Dermis microvascular lymphatic vessel endothelial cell (primary cell): ENCODE results near the gene KRT17. TPM values are rescaled to one million over a fixed set of nuclear protein-coding genes. Genes with fewer than 3 reads are reported as not detected.
"Not testable (repeated sequence)": the region's sequence is repeated elsewhere in the genome, so short reads cannot be mapped to it uniquely, and the experiment has no call there.

Experiments
- DNase-seq, 2 donors: peaks; one replicate each; pipeline versions ENCODE4 v3.0.0 to v3.0.0-alpha.2; 2010; ENCODE audit warnings: low read depth in 2 of 2
- total RNA-seq: library from RNA; depleted of rRNA; stranded (reverse); fragments of >200 nt; gene quantifications from 2 replicates; pipeline ENCODE4 v1.2.1, GENCODE V29; 2014

The KRT17 gene
- total RNA-seq, 1 donor from 2014 or later, result 0.39 TPM

DNA sequence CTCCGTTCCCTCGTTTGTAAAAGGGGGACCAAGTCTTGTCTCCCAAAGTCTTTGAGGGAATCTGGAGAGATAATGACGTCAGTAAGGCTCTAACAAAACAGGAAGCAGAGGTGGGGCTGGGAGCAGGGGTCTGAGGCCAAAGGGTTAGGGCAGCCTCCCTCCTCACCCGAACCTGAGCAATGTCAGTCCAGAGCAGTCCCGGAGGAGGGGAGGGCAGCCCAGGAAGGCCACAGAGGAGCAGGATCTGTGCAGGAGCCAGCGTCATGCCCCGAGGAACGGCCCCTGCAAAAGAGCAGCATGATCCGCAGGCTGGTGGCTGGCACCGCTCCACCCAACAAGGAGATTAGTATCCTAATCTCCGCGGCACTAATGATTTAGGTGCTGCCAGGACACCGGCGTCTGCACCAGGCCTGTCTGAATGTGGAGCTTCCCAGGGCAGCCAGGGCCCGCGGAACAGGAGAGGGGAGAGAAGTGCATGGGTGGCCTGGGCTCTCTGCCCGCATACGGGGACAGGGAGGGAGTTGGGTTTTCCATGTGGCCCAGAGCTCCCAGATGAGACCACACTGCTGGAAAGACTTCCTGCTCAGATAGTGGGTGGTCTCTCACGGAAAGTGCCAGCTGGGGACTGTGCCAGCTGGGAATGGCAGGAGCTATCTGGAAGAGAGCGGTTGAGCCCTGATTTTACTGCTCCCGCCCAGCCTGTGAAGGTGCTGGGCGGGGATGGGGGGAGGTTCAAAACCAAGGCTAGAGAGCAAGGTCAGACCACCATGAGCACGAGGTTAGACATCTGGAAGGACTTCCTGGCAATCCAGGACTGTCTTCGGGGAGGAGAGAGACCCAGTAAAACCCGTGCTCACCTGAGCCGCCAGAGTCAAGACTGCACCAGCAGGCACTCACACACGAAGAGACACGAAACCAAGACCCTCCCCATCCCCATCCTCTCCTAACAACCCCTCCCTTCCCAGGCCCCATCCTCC is 11.0 kb upstream of the KRT17 start:
- DNase-seq, result no peak

DNA sequence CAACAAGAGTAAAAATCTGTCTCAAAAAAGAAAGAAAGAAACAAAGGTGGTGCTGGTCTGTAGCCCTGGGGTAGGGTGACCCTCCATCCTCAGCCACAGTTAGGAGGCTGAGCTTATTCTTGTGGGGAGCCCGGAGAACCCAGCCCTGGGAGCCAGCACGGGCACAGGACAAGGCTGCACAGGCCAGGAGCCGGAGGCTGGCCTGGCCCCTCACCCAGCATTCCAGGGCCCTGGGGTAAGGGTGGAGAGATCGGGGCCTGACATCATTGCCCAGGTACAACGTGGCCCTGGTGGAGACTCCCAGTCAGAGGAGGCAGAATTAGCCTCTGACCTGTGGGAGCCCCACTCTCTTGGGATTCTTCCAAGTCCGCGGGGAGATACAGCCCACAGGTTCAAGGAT is 10.3 kb upstream of the KRT17 start:
- no peak for DNase-seq

DNA sequence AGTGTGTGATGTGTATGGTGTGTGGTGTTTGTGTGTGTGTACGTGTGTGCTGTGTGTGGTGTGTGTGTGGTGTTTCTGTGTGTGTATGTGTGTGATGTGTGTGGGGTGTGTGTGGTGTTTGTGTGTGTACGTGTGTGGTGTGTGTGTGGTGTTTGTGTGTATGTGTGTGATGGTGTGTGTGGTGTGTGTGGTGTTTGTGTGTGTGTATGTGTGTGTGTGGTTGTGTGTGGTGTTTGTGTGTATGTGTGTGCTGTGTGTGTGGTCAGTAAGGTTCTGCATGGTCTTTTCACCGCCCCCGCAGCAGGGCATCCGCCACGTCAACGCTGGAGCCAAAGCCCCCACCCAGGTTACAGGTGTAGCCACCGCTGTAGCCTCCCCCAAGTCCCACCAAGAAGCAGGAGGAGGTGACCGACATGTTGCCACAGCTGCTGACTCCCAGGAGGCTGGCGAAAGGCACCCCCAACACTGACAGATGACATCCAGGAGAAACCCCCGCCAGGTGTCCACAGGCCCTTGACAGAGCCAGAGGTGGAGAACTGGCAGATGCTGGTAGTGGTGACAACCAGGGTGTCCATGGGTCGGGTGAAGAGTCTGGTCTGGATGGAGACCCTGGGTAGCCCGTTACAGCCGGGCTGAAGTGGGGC is 9.3 kb upstream of the KRT17 start:
- DNase-seq, result no peak

DNA sequence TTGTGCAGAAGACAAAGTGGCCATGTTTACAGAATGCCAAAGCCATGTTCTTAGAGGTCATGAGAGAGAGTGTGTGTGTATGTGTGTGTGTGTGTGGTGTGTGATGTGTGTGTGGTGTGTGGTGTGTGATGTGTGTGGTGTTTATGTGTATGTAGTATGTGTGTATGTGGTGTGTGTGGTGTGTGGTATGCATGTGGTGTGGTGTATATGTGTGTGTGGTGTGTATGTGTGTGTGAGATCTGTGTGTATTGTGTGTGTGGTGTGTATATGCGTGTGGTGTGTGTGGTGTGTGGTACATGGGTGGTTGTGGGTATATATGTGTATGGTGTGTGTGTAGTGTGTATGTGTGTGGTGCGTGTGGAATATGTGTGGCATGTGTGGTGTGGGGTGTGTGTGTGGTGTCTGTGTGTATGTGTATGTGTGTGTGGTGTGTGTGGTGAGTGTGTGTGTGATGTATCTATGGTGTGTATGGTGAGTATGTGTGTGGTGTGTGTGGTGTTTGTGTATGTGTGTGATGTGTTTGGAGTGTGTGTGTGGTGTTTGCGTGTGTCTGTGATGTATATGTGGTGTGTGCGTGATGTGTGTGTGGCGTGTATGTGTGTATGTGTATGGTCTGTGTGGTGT is 8.2 kb upstream of the KRT17 start:
- no peak for DNase-seq

DNA sequence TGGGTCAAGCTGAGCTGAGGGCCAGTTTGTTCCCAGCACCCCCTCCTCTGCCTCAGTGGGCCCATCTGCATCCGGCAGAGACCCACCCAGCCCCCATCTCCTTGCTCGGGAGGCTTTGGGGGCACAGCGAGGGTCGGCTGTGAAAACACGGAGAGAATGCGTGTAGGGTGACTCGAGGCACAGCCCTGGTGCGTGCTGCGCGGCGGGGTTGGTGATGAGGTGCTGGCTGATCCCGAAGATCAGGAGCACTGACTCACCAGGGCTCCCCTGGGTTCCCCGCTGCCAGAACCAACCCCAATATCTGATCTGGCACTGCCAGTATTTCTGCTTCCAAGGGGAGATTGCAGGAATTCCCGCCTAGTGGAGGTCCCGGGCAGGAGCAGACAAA is 7.5 kb upstream of the KRT17 start:
- DNase-seq, result no peak

DNA sequence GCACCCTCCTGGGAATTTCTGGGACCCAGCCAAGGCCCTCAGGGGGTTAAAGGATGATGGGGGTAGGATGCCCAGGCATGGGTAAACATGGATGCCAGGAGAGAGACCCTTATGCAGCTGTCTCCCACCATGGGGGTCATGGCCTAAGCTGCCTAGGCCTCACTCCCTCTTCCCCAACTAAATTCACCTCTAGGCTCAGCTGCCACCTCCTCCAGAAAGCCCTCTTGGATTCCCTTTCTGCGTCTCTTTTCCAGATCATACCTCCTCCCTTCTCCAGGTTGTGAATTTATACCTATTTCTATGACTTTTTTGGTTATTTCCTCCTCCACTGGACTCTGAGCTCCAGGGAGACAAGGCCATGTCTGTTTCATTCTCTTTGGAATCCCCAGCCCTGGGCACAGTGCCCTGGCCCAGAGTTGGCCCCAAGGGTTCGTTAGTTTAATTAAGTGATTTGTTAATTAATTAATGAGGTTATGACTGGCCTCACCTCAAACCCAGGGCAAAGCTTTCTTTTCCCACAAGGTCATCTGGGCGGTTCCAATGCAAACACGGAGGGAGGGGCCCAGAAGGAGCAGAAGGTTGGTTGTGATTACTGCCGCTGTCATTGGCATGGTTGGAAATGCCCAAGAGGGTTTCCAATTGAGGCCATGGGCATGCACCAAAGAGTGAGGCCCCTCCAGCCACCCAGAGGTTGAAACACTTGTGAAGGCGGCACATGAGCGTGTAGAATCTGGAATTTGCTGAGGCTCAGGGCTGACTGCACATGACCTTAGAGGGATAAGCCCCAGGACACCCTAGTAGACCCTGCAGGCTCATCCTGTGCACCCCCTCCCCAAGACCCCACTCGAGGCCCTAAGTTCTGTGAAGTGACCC is 6.9 kb upstream of the KRT17 start:
- DNase-seq, result no peak

DNA sequence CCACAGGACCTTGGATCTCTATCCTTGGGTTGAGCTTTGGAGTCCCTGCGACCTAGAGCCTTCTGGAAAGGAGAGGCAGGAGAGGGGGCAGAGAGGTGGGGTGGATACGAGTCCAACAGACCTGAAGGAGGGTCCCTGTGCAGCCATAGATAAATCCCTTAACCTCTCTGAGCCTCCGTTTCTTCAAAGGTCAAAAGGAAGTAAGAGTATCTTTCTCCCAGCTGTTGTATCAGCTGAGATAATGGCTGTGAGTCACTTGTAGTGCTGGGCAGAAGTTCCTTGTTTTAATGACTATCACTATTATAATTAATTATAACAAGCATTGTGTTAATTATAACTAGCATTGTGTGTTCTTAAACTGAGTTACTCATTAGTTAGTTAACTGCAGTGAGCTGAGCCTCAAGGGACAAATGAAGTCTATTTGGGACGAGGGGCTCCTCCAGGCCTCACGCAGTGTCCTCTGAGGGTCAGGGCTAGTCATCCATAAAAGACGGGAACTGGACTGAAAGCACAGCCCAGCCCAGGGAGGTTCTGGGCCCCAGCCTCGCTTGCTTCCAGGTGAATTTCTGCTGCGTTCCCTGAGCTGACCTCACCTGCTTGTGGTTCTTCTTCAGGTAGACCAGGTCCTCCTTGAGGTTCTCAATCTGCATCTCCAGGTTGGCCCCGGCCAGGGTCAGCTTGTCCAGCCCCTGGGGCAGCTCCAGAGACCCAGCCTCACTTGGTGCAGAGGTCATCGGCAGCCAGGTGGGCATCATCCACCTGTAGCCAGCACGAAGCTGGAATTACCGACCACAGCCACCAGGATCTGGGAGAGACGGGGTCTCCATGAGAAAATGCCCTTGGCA is 5.7 kb upstream of the KRT17 start:
- DNase-seq, result no peak

DNA sequence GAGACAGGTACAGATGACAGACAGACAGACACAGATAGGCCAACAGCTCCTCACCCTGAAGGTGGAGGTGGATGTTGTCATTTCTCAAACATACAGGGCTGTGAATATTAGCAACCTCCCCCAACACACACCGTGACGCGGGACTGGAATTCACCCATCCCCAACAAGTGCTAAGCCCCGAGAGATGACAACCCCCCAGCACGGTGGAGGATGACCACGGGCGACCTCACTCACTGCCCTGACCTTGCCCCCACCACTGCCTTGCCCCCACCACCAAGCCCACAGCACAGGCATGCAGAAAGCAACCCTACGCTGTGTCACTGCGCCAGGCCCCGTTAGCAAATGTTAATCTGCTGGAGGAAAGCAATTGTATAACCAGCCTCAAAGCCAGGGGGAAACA is 4.9 kb upstream of the KRT17 start:
- DNase-seq, result no peak

DNA sequence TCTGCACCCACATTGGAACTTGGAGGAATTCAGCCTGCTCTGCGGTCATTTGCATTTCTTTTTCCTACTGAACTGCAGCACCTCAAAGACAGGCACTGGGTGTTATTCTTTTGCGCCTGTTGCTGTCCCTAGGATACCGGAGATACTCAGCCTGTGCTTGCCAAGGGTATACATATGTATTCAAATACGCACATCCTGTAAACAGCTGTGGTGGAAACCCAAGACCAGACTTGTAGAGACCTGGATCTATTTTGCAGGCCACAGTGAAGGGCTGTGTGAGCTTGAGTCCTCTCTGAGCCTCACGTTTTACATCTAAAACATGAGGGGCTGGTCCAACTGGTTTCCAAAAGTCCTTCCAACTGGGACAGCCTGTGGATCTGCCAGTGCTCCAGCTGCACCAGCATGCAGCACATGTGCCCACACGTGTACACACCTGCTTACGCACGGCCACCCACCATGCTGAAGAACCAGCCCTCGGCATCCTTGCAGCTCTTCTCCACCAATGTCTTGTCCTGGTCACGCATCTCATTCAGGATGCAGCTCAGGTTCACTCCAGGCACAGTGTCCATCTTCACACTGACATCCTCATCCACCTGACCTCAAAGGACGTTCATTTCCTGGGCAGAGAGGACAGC is 4.4 kb upstream of the KRT17 start:
- DNase-seq, result not testable (repeated sequence)

DNA sequence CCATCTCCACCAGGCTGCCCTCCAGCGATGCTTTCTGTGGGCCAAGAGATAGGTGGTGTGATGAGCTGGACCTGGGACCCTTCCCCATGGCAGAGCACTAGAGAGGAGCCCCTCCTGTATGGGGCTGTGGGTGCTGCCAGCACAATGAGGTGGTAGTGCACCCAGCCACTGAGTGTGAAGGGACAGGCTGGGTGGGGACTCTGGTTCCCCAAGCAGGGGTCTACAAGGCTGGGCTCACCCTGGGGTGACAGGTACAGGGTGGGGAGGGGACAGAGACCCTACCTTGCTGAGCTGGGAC is 3.6 kb upstream of the KRT17 start:
- DNase-seq, result not testable (repeated sequence)

DNA sequence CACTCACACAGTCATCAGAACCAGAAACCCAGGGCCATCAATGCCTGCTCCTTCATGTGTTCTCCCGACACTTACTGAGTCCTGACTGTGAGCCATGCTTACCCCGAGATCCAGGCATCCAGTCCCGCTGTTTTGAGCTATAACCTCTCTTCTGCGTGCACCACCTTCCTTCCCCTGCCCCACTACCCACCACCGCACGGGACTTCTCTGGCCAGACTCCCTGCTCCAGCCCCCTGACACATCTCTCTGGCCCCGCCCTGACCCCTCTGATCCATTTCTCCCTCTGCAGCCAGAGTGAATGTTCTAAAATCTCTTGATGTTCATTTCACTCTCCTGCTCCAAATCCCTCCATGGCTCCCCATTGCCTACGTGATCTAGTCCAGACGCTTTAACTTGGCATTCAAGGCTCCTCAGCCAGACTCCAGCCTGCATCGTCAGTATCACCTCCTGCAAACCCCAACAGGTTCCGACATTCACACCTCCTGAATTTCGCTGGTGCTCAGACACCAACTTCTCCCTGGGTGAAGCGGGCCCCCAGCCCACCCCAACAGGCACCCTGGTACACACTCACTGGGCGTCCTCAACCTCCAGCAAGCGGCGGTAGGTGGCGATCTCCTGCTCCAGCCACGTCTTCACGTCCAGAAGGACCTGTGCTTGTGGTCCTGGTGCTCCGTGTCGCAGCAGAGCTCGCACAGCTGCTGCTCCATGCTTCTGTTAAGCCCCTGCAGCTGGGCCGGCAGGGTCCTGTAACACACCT is 3.1 kb upstream of the KRT17 start:
- no peak for DNase-seq

DNA sequence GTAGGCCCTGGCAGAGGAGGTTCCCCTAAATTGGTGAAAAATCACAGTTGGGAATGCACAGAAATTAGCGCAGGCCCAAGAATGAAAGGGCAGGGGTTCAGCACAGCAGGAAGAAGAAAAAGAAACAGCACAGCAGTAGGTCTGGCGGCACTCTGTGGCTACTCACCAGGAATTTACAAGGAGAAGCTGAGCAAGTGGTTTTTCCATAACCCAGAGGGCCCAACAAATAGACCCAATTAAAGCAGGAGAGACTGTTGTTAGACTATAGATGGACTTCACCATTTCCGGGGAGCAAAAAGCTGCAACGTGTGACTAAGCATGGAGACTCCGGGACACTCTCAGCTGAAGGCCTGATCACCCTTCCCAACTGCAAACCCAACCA is 2.5 kb upstream of the KRT17 start:
- DNase-seq, result not testable (repeated sequence)

DNA sequence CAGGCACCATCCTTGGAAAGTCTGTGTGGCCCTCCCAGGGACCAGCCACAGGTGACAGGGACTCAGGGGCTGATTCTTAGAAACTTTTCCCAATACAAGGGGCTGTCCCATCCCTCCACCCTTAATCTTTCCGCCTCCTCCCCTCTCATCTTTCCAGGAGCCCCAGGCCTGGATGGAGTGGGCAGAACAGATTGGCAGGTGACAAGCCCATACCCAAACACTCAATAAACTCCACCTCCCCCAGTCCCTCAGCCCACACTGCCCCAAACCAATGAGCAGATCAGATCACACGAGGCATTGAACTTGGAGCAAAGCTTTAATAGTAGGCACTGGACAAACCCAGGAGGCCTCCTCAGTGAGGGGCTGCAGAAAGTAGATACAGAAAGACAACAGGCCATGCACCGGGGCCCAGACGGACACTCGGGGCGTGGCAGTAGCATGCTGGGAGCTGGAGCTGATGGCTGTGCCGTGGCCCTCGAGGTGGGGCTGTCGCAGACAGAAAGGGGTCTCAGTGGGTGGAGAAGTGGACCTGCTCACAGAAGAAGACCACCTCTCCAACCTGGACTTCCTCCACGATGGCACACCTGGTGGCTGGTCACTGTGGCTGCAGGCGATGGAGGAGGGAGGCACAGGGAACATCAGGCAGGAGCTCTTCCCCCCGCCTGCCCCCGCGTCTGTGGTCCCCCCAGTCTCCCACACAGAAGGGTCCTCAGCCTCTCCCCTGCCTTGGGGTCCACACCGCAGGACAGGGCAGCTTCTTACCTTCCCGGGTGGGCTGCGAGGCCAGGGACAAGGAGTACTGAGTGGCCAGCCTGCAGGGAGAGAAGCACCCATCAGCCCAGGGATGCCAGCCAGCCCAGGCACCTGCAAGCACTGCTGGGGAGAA is 1.9 kb upstream of the KRT17 start:
- not testable (repeated sequence) for DNase-seq

DNA sequence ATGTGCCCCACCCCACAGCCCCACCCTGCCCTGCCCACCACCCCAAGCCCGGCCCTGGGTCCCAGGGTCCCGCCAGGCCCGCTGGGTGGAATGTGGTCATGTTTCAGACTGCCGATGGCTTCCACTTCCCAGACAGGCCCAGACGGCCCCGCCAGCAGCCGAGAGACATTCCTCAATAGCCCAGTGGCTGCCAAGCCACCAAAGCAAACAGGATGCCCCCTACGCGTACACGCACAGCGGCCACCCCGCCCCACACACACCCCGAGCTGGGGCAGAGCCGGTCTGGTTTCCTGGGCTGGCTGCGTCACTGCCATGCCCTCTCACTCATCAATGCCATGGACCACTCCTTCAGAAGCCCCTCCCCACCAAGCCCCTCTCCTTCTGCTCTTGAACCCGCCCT is 1.2 kb upstream of the KRT17 start:
- peak in 1 of 2 donors; percentile 12 for DNase-seq

DNA sequence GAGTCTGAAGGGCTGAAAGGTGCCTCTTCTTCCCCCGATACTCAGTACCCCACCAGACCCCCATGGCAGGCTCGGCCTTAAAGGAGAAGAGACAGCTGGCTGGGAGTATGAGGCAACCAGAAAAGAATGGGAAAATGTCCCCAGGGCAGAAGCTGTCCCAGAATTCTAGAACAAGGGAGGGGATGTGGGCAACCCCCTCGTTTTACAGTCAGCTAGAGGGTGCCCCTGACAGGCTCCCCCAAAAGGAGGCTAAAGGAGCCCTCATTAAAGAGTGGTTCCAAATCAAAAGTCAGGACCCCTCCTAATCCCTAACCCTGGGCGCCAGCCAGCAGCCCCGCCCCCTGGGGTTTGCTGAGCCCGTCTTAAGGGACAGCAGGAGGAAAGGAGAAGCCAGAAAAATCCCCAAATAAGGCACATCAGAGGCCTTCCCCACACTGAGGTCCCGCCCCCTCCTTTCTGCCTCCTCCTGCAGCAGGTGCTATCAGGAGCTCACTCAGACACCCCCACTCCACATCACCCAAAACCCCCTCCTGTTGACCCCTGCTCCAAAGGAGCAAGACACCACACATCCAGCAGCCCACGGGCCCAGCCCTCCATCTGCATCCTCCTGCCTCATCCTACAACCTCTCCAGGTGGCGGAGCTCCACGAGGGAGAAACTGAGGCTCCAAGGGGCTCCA is 1.1 kb downstream of the KRT17 start:
- not testable (repeated sequence) for DNase-seq

DNA sequence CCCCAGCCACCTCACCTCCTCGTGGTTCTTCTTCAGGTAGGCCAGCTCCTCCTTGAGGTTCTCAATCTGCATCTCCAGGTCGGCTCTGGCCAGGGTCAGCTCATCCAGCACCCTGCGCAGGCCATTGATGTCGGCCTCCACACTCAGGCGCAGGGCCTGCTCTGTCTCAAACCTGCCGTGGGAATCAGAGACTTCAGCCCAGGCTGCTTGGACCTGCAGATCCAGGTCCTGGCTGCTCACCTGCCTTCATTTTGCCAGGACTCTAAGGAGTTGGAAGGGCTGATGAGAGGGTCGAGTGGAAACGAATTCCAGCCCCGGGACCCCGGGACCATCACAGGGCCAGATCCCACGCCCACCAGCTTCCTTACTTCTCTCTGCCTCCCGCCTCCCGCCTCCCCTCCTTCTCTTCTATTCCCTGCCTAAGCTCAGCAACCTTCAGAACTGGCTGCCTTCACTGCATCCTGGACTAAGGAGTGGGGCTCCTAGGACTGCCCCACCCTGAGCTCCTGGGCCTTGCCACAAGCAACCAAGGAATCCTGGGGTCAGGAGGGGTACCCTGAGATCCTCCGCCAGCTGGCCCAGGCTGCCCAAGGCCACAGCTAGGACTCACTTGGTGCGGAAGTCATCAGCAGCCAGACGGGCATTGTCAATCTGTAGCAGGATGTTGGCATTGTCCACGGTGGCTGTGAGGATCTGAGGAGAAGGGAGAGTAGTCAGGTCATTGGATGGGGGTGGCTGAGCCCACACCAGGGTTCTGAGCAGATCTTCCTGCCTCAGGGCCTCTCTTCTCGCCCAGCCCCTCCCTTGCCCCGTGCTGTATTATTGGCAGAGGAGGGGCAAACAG is 1.8 kb downstream of the KRT17 start:
- DNase-seq, result not testable (repeated sequence)

DNA sequence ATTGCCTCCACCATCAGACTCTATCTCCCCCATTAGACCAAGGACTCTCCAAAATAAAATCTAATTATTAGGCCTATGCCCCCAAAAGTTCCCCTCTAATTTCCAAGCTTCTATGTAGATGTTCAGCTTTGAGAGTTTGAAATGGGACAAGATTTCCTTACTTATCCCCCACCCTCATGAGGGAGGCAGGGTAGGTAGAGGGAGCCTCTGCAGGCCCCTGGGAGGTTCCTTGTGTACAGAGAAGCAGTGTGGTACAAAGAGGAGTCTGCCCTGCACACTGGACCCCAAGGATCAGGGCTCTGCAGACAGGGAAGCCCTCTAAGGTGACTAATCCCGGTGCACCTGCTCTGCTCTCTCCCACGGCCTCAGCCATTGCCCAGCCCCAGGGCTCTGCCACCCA is 2.5 kb downstream of the KRT17 start:
- DNase-seq, result no peak
